Stimulated activated CD8-positive, alpha-beta memory T cell treated with anti-CD3 and anti-CD28 coated beads, Interleukin-7, amount 100 ng/mL, for 24 hours (primary cell): ENCODE measurements around the gene PLA2G4A.
"Not testable (repeated sequence)": the region's sequence is repeated elsewhere in the genome, so short reads cannot be mapped to it uniquely, and the experiment has no call there.

Source experiments
- DNase-seq: peaks from one replicate; pipeline ENCODE4 v3.0.0-alpha.2; 2020; ENCODE audit warnings: low read depth

Gene PLA2G4A

GRCh38 chr1:186922814-186923213, 94.1 kb downstream of the PLA2G4A start:
- not testable (repeated sequence) for DNase-seq

GRCh38 chr1:186923486-186923885, 94.7 kb downstream of the PLA2G4A start:
- DNase-seq: no peak

DNA sequence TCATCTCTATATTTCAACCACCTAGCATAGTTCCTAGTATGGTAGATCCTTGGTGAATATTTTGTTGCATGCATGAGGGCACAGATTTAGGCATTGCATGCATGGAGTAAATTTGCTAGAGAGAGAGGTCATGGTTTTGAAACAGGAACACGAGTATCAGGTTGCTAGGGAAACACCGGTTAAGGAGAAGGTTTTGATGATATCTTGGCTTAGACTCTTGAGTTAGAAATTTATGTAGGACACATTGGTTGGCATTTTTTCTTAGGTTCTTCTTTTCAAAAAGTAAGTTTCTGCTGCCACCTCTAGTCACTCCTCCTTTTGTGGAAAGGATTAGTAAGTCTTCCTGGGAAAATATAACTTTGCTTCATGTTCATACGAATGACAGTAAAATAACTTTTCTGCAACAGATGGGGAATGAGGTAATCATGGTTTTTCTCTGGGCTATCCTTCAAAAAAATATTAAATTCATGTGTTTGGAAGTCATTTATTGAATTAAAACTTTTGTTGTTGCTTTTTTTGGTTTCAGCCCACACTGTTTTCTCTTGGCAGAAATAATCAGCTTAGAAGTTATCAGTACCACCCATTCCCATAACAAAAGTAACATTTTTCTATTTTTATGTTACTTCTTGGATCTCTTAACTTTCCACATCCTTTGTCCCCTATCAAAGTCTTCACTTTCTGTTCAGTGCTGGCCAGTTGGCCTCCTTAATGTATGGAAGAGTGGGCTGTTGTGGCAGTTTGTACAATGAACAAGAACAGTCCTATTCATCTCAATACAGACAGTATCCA, 97.3 kb downstream of the PLA2G4A start:
- DNase-seq: no peak

GRCh38 chr1:186927884-186928283, 99.1 kb downstream of the PLA2G4A start:
- no peak for DNase-seq

DNA sequence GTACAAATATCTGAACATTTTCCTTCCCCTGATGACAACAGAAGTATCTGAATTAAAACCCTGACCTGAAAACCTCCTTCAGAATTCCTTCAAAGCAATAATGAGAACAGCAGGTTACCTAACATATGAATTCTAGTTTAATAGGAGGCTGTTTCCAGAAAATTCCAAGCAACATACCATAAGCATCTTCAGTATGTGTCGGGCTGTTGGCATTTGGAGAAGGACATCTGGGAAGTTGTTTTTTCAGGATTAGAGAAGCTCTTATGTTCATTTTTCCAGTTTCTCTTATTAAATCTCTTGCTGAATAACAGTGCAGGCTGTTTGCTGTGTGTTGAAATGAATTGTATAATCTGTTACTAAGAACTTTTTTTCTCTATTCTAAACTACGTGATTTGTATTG, 101.5 kb downstream of the PLA2G4A start:
- DNase-seq: no peak

GRCh38 chr1:186937016-186937670, 108.4 kb downstream of the PLA2G4A start:
- no peak for DNase-seq

DNA sequence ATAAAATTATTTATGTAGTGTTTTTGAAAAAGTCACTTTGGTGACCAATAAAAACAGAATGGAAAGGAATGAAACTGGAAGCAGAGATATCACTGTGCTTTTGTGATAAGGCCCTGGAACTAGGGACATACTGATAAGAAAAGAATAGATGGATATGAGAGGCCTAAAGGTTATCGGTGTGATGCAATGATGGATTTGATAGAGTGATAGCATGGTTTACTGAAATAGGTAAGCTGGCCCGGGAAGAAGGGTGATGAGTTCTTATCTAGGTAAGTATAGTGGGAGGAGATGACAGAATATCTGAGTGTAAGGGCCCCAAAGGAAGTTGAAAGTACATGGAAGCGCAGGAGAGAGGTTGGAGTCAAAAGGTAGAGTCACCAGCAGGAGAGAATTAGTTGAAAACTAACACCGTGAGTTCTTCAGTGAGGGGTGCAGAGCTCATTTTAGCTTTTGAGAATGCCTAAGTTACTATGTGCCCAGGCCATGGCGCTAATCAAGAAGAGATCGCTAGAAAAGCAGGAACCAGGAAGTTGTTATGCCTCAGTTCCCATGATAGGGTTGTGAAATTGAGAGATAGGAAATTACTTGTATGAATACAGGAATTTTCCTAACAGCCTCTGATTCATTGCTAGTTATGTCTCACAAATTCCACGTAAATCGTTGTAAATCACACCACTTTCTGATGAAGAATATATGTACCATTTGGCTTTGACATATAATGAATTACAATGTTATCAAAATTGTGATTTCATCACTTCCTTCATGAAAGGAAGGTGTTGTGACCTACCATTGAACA, 115.3 kb downstream of the PLA2G4A start:
- DNase-seq: no peak

DNA sequence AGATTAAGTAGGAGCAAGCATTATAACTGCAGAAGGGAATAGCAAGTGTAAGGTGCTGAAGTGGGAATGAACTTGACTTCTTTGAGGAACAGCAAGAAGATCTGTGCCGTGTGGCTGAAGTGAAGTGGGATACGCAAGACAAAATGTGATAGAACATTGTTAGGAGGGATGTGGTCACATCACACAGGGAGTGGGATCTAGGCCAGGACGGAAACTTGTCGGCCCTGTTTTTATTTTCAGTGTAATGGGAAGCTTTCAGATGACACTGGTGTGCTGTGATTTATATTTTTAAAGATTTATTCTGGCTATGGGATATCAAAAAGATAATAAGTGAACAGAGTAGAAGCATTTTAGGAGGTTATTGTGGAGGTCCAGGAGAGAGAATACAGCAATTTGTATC, 116.4 kb downstream of the PLA2G4A start:
- DNase-seq: no peak

DNA sequence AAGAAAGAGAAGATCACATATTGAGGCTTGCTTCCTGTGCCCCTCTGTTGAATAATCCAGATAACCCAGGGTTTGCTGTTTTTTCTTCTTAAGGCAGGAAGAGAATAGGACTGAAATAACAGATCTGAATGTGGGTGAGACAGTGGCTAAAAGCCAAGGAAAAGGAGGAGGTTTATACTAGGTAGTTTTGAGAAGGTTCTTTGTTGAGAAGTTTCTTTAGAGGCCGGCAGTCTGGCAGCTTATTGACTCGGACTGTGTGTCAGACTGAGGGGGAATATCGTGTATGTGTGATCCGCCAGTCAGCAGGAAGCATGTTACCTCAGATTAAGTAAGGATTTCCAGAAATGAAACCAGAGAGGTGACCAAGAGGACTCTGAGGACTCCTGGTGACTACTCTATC, 119.8 kb downstream of the PLA2G4A start:
- no peak for DNase-seq

- no peak for DNase-seq
Observed at GRCh38 chr1:186949173-186949572, 120.4 kb downstream of the PLA2G4A start.

DNA sequence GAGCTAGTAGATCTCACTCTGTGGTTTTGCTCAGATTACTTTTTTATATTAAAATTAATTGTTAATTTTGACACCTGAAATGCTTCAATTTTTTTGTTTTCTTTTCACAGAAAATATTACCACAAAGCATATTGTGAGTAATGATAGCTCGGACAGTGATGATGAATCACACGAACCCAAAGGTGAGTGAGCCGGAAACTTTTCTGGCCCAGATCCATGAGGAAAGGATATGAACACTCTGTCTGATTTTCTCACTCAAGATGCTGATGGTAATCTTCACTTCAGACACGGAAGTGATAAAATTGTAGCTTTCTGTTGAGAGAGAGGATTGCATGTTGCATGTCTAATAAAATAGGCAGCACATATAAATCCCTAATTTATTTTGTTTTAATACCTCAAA, 121.8 kb downstream of the PLA2G4A start:
- no peak for DNase-seq

DNA sequence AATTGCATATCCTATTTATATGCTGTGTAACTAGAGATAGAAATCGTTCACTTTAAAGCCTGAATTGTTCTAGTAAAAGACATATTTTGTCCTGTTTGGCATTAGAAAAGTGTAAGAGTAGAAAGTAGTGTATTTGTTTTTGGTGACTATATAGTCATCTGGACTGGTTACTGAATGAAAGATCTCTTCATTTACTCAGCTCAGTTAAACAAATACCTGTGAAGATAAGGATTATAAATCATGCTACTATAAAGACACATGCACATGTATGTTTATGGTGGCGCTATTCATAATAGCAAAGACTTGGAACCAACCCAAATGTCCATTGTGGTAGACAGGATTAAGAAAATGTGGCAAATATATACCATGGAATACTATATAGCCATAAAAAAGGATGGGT, 125.1 kb downstream of the PLA2G4A start:
- DNase-seq: no peak

DNA sequence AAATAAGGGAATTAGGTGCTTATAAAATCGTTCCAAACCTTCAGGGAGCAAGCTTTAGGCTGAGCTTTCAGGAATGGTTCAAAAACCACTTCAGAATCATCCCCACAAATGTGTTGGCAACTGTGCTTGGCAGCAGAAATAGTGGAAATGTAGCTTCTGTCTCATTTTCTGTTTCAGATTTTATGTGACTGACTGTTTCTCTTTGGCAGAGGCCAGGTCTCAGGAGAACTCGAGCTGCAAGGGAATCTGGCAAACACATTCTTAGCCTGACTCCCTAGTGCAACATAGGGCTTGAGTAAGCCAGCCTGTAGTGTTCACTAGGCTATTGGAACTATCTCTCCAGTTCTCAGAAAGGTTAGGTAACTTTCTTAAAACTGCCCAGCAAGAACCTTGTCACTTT, 128.6 kb downstream of the PLA2G4A start:
- no peak for DNase-seq

DNA sequence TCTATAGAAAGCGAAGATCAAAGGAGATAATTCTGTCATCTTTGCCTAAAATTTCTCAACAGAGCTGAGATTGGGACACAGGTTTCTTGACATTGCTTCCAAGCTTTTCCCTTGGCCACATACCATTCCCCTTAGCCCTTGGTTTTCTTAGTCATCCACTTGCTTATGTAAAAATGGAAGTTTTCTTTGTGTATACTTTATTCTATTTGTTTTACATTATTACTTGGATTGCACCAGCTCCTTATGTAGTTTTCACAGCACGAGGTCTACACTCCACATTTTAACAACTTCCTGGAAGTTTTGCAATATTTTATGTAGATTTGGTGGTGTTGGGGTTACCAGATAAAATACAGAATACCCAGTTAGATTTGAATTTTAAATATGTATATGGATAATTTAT, 129.8 kb downstream of the PLA2G4A start:
- DNase-seq: no peak

DNA sequence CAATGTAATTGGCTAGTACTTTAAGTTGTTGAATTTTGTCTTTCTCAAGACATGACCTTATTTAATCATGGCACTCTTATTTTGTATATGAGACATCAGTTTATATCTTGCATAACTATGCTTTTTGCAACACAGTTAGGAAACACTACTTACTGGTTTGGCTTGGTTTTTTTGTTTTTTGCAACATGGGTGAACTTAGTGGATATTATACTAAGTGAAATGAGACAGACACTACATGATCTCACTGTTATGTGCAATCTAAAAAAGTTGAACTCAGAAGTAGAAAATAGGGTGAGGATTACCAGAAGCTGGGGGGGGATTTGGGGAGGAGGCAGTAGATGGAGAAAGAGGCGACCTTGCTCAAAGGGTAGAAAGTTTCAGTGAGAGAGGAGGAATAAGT, 132.1 kb downstream of the PLA2G4A start:
- no peak for DNase-seq

- no peak for DNase-seq
Observed at GRCh38 chr1:186965847-186966246, 137.1 kb downstream of the PLA2G4A start.

DNA sequence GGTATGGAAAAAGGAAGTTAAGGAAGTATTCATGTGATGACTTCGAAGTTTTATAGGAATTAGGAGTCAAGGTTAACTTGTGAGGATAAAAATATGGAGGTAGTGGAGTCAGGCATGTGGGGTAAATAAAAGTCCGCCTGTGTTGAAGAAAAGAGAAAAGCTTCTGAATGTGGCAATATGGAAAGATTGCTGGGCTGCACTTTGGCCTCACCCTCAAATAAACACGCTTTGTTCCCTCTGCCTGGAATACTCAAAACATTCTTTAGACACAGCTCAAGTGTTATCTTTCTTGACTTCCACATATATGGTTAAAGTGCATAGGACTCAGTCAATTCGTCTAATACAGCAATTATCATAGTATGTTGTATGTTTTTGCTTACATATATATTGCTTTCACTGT, 137.7 kb downstream of the PLA2G4A start:
- DNase-seq: no peak

- no peak for DNase-seq
Observed at GRCh38 chr1:186967656-186968394, 139.1 kb downstream of the PLA2G4A start.

DNA sequence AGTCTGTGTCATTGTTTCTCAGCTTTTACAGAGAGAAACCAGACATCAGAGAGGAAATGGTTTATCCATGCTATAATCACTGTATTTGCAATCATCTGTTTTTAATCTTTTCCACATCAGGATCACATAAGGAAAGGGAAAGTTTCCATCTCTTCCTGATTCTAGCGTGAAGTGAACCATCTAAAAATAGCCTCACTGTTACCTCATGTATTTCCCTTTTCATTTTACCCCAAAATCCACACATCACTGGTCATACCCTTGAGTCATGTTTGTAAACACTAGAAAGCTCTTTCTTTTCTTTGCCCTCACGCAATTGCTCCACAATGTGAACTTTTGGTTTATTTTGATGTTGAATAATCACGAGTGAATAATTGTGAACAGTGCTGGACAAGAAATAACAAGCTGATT, 146.0 kb downstream of the PLA2G4A start:
- DNase-seq: no peak

- no peak for DNase-seq
Observed at GRCh38 chr1:186975220-186975619, 146.5 kb downstream of the PLA2G4A start.

- DNase-seq: no peak
Observed at GRCh38 chr1:186976700-186977099, 148.0 kb downstream of the PLA2G4A start.

GRCh38 chr1:186977266-186977957, 148.7 kb downstream of the PLA2G4A start:
- DNase-seq: no peak
